Measurements from ENCODE around the gene PHACTR1. TPM values are rescaled to one million over a fixed set of nuclear protein-coding genes. Genes with fewer than 3 reads are reported as not detected.

The PHACTR1 gene
- total RNA-seq, 1 experiment from 2014 or later, result 15.5 TPM

DNA sequence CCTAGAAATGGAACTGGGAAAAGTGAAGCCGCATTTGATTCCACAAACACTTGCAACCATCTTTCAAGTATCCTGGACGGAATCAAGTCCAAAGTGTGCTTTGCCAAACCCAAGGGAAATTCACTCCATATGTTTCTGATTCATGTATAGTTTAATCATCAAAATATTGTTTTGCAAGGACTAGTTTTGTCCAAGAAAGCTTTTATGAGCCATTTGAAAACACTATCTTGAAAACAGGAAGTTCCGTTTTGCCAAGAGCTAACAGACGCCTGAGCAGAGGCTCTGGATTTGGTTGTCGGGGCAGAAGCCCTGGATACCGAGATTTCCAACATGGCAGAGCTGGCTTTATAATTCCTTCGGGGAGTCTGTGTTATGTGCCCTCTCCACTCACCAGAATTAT lies 251.1 kb downstream of the PHACTR1 start:
- H3K9me3 Mint-ChIP-seq, result no peaks in the 10 kb centered on the region
- CTCF ChIA-PET, result no interaction called here
- DNase-seq (ENCODE audit: low spot score), result no peak
- TF ChIP-seq JAZF1 (CRISPR knock-in tag; IDR thresholded peaks at IDR 0.05) (no peak), FOXK1 (CRISPR knock-in tag; IDR thresholded peaks at IDR 0.05) (no peak), GRHL2 (CRISPR knock-in tag; IDR thresholded peaks at IDR 0.05; ENCODE audit: insufficient replicate concordance, severe bottlenecking) (no peak), TCF7 (CRISPR knock-in tag; IDR thresholded peaks at IDR 0.05; ENCODE audit: low read depth) (no peak), NR1H2 (CRISPR knock-in tag; IDR thresholded peaks at IDR 0.05) (no peak), GABPB1 (CRISPR knock-in tag; IDR thresholded peaks at IDR 0.05) (no peak), ZNF671 (CRISPR knock-in tag; IDR thresholded peaks at IDR 0.05) (no peak), ATF1 (CRISPR knock-in tag; IDR thresholded peaks at IDR 0.05) (no peak), HMGA2 (CRISPR knock-in tag; IDR thresholded peaks at IDR 0.05) (no peak), MYBL2 (CRISPR knock-in tag; IDR thresholded peaks at IDR 0.05) (no peak), CBFB (CRISPR knock-in tag; IDR thresholded peaks at IDR 0.05; ENCODE audit: low read depth) (no peak)
- TF ChIP-seq, protein P1, sequence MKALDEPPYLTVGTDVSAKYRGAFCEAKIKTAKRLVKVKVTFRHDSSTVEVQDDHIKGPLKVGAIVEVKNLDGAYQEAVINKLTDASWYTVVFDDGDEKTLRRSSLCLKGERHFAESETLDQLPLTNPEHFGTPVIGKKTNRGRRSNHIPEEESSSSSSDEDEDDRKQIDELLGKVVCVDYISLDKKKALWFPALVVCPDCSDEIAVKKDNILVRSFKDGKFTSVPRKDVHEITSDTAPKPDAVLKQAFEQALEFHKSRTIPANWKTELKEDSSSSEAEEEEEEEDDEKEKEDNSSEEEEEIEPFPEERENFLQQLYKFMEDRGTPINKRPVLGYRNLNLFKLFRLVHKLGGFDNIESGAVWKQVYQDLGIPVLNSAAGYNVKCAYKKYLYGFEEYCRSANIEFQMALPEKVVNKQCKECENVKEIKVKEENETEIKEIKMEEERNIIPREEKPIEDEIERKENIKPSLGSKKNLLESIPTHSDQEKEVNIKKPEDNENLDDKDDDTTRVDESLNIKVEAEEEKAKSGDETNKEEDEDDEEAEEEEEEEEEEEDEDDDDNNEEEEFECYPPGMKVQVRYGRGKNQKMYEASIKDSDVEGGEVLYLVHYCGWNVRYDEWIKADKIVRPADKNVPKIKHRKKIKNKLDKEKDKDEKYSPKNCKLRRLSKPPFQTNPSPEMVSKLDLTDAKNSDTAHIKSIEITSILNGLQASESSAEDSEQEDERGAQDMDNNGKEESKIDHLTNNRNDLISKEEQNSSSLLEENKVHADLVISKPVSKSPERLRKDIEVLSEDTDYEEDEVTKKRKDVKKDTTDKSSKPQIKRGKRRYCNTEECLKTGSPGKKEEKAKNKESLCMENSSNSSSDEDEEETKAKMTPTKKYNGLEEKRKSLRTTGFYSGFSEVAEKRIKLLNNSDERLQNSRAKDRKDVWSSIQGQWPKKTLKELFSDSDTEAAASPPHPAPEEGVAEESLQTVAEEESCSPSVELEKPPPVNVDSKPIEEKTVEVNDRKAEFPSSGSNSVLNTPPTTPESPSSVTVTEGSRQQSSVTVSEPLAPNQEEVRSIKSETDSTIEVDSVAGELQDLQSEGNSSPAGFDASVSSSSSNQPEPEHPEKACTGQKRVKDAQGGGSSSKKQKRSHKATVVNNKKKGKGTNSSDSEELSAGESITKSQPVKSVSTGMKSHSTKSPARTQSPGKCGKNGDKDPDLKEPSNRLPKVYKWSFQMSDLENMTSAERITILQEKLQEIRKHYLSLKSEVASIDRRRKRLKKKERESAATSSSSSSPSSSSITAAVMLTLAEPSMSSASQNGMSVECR (CRISPR knock-in tag; IDR thresholded peaks at IDR 0.05; ENCODE audit: borderline replicate concordance), result no peak
- TF ChIP-seq, protein P2, sequence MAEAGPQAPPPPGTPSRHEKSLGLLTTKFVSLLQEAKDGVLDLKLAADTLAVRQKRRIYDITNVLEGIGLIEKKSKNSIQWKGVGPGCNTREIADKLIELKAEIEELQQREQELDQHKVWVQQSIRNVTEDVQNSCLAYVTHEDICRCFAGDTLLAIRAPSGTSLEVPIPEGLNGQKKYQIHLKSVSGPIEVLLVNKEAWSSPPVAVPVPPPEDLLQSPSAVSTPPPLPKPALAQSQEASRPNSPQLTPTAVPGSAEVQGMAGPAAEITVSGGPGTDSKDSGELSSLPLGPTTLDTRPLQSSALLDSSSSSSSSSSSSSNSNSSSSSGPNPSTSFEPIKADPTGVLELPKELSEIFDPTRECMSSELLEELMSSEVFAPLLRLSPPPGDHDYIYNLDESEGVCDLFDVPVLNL (CRISPR knock-in tag; IDR thresholded peaks at IDR 0.05; ENCODE audit: borderline replicate concordance, low read depth), result no peak
- TF ChIP-seq, protein P3, sequence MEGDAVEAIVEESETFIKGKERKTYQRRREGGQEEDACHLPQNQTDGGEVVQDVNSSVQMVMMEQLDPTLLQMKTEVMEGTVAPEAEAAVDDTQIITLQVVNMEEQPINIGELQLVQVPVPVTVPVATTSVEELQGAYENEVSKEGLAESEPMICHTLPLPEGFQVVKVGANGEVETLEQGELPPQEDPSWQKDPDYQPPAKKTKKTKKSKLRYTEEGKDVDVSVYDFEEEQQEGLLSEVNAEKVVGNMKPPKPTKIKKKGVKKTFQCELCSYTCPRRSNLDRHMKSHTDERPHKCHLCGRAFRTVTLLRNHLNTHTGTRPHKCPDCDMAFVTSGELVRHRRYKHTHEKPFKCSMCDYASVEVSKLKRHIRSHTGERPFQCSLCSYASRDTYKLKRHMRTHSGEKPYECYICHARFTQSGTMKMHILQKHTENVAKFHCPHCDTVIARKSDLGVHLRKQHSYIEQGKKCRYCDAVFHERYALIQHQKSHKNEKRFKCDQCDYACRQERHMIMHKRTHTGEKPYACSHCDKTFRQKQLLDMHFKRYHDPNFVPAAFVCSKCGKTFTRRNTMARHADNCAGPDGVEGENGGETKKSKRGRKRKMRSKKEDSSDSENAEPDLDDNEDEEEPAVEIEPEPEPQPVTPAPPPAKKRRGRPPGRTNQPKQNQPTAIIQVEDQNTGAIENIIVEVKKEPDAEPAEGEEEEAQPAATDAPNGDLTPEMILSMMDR (IDR thresholded peaks at IDR 0.05), result no peak
- TF ChIP-seq, protein P4, sequence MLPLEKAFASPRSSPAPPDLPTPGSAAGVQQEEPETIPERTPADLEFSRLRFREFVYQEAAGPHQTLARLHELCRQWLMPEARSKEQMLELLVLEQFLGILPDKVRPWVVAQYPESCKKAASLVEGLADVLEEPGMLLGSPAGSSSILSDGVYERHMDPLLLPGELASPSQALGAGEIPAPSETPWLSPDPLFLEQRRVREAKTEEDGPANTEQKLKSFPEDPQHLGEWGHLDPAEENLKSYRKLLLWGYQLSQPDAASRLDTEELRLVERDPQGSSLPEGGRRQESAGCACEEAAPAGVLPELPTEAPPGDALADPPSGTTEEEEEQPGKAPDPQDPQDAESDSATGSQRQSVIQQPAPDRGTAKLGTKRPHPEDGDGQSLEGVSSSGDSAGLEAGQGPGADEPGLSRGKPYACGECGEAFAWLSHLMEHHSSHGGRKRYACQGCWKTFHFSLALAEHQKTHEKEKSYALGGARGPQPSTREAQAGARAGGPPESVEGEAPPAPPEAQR (CRISPR knock-in tag; IDR thresholded peaks at IDR 0.05), result no peak
- TF ChIP-seq, protein P5, sequence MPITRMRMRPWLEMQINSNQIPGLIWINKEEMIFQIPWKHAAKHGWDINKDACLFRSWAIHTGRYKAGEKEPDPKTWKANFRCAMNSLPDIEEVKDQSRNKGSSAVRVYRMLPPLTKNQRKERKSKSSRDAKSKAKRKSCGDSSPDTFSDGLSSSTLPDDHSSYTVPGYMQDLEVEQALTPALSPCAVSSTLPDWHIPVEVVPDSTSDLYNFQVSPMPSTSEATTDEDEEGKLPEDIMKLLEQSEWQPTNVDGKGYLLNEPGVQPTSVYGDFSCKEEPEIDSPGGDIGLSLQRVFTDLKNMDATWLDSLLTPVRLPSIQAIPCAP (CRISPR knock-in tag; IDR thresholded peaks at IDR 0.05), result no peak
- TF ChIP-seq, protein P6, sequence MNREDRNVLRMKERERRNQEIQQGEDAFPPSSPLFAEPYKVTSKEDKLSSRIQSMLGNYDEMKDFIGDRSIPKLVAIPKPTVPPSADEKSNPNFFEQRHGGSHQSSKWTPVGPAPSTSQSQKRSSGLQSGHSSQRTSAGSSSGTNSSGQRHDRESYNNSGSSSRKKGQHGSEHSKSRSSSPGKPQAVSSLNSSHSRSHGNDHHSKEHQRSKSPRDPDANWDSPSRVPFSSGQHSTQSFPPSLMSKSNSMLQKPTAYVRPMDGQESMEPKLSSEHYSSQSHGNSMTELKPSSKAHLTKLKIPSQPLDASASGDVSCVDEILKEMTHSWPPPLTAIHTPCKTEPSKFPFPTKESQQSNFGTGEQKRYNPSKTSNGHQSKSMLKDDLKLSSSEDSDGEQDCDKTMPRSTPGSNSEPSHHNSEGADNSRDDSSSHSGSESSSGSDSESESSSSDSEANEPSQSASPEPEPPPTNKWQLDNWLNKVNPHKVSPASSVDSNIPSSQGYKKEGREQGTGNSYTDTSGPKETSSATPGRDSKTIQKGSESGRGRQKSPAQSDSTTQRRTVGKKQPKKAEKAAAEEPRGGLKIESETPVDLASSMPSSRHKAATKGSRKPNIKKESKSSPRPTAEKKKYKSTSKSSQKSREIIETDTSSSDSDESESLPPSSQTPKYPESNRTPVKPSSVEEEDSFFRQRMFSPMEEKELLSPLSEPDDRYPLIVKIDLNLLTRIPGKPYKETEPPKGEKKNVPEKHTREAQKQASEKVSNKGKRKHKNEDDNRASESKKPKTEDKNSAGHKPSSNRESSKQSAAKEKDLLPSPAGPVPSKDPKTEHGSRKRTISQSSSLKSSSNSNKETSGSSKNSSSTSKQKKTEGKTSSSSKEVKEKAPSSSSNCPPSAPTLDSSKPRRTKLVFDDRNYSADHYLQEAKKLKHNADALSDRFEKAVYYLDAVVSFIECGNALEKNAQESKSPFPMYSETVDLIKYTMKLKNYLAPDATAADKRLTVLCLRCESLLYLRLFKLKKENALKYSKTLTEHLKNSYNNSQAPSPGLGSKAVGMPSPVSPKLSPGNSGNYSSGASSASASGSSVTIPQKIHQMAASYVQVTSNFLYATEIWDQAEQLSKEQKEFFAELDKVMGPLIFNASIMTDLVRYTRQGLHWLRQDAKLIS (CRISPR knock-in tag; IDR thresholded peaks at IDR 0.05; ENCODE audit: borderline replicate concordance), result no peak
- TF ChIP-seq, protein P7, sequence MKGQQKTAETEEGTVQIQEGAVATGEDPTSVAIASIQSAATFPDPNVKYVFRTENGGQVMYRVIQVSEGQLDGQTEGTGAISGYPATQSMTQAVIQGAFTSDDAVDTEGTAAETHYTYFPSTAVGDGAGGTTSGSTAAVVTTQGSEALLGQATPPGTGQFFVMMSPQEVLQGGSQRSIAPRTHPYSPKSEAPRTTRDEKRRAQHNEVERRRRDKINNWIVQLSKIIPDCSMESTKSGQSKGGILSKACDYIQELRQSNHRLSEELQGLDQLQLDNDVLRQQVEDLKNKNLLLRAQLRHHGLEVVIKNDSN (CRISPR knock-in tag; IDR thresholded peaks at IDR 0.05), result no peak
- TF ChIP-seq, protein P8, sequence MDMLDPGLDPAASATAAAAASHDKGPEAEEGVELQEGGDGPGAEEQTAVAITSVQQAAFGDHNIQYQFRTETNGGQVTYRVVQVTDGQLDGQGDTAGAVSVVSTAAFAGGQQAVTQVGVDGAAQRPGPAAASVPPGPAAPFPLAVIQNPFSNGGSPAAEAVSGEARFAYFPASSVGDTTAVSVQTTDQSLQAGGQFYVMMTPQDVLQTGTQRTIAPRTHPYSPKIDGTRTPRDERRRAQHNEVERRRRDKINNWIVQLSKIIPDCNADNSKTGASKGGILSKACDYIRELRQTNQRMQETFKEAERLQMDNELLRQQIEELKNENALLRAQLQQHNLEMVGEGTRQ (CRISPR knock-in tag; IDR thresholded peaks at IDR 0.05), result no peak
- TF ChIP-seq, protein P9, sequence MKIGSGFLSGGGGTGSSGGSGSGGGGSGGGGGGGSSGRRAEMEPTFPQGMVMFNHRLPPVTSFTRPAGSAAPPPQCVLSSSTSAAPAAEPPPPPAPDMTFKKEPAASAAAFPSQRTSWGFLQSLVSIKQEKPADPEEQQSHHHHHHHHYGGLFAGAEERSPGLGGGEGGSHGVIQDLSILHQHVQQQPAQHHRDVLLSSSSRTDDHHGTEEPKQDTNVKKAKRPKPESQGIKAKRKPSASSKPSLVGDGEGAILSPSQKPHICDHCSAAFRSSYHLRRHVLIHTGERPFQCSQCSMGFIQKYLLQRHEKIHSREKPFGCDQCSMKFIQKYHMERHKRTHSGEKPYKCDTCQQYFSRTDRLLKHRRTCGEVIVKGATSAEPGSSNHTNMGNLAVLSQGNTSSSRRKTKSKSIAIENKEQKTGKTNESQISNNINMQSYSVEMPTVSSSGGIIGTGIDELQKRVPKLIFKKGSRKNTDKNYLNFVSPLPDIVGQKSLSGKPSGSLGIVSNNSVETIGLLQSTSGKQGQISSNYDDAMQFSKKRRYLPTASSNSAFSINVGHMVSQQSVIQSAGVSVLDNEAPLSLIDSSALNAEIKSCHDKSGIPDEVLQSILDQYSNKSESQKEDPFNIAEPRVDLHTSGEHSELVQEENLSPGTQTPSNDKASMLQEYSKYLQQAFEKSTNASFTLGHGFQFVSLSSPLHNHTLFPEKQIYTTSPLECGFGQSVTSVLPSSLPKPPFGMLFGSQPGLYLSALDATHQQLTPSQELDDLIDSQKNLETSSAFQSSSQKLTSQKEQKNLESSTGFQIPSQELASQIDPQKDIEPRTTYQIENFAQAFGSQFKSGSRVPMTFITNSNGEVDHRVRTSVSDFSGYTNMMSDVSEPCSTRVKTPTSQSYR (CRISPR knock-in tag; IDR thresholded peaks at IDR 0.05), result no peak
- H3K27me3 Mint-ChIP-seq (ENCODE audit: low read depth), result peaks cover 2% of the 10 kb centered on the region
- peaks cover 15% of the 10 kb centered on the region for H3K4me1 Mint-ChIP-seq
- H3K4me3 Mint-ChIP-seq, result no peak overlapping the region
- no peak for ATAC-seq
- POLR2A ChIA-PET, result no interaction called here
- H3K36me3 Mint-ChIP-seq, result no peaks in the 10 kb centered on the region
- no peak overlapping the region for H3K27ac Mint-ChIP-seq

All from WTC11 (cell line).